Measurements from ENCODE around the gene IL17A. TPM values are rescaled to one million over a fixed set of nuclear protein-coding genes. Genes with fewer than 3 reads are reported as not detected.

IL17A gene
- total RNA-seq, 1 experiment from 2014 or later, result not detected

- no peaks in the 10 kb centered on the region for H3K79me2 ChIP-seq (ENCODE audit: low read length)
- no peaks in the 10 kb centered on the region for H3K27me3 ChIP-seq (ENCODE audit: low read length)
- TF ChIP-seq EZH2 (IDR thresholded peaks at IDR 0.05; ENCODE audit: low read length, unreplicated experiment), result no peak
- peaks cover 42% of the 10 kb centered on the region for H3K4me1 ChIP-seq (ENCODE audit: insufficient read depth, low read length)
- POLR2A ChIA-PET (ENCODE audit: unreplicated experiment), result no interaction called here
- no peak overlapping the region for H3K4me3 ChIP-seq (ENCODE audit: low read length)
- no peaks in the 10 kb centered on the region for H3K9me2 ChIP-seq (replicated peaks; ENCODE audit: low read length)
- peaks cover 8% of the 10 kb centered on the region for H3F3A ChIP-seq (ENCODE audit: low read length, unreplicated experiment)
- H3K36me3 ChIP-seq (ENCODE audit: low read depth, low read length), result no peaks in the 10 kb centered on the region
- peak; percentile 55 for ATAC-seq
- H3K27ac ChIP-seq (ENCODE audit: low read length), result peak overlapping the region; percentile 86
- BruUV-seq (replicated peaks), result no TSS peak
- intact Hi-C loops (cut with micrococcal nuclease), result no loop called here
- H3K4me2 ChIP-seq (ENCODE audit: low read length), result peak overlapping the region; percentile 72
- no peaks in the 10 kb centered on the region for H3K9me3 ChIP-seq (ENCODE audit: low read length)
- H4K20me1 ChIP-seq (ENCODE audit: low read length), result no peaks in the 10 kb centered on the region
- CTCF ChIA-PET, result interaction anchor here (0.5 kb wide), 1 partner anchor 250 kb away, joined by 5 read pairs; no protein-coding TSS in a partner anchor
- no peak overlapping the region; the same call in 1 of the 2 replicates for H3K9ac ChIP-seq (ENCODE audit: low read length)
- peak overlapping the region; percentile 32; the same call in 1 of the 2 replicates for H2AFZ ChIP-seq (ENCODE audit: low read length)
- peak; percentile 81 for DNase-seq
Measured at GRCh38 chr6:52157301-52157941, 28.8 kb upstream of the IL17A start.

GRCh38 chr6:52160472-52161104, 25.6 kb upstream of the IL17A start:
- TF ChIP-seq EZH2 (IDR thresholded peaks at IDR 0.05; ENCODE audit: low read length, unreplicated experiment) (no peak), EZH2phosphoT487 (IDR thresholded peaks at IDR 0.05; ENCODE audit: borderline replicate concordance, low read length) (no peak), CTCF (conservative IDR thresholded peaks at IDR 0.05; ENCODE audit: low read depth, low read length) (no peak)
- intact Hi-C loops (cut with micrococcal nuclease), result no loop called here
- H3K36me3 ChIP-seq (ENCODE audit: low read depth, low read length), result no peaks in the 10 kb centered on the region
- H3K4me2 ChIP-seq (ENCODE audit: low read length), result no peak overlapping the region
- POLR2A ChIA-PET (ENCODE audit: unreplicated experiment), result interaction anchor here (0.5 kb wide), 1 partner anchor 84 kb away, joined by 3 read pairs; no protein-coding TSS in a partner anchor
- no TSS peak for BruUV-seq (replicated peaks)
- no peak overlapping the region for H2AFZ ChIP-seq (ENCODE audit: low read length)
- H3K9me3 ChIP-seq (ENCODE audit: low read length), result no peaks in the 10 kb centered on the region
- H3K79me2 ChIP-seq (ENCODE audit: low read length), result no peaks in the 10 kb centered on the region
- CTCF ChIA-PET, result no interaction called here
- no peak overlapping the region for H3K4me3 ChIP-seq (ENCODE audit: low read length)
- DNase-seq (no peak), ATAC-seq (no peak)
- H3F3A ChIP-seq (ENCODE audit: low read length, unreplicated experiment), result peaks cover 2% of the 10 kb centered on the region
- H4K20me1 ChIP-seq (ENCODE audit: low read length), result no peaks in the 10 kb centered on the region
- no peaks in the 10 kb centered on the region for H3K9me2 ChIP-seq (replicated peaks; ENCODE audit: low read length)
- H3K9ac ChIP-seq (ENCODE audit: low read length), result no peak overlapping the region
- no peak overlapping the region for H3K27ac ChIP-seq (ENCODE audit: low read length)
- H3K27me3 ChIP-seq (ENCODE audit: low read length), result no peaks in the 10 kb centered on the region
- peaks cover 23% of the 10 kb centered on the region for H3K4me1 ChIP-seq (ENCODE audit: insufficient read depth, low read length)

GRCh38 chr6:52161689-52162438, 24.3 kb upstream of the IL17A start:
- no peak for ATAC-seq
- no peak for DNase-seq
- Histone ChIP-seq H3K9ac (ENCODE audit: low read length) (no peak overlapping the region), H2AFZ (ENCODE audit: low read length) (peak overlapping the region; percentile 50; the same call in 1 of the 2 replicates), H3K27me3 (ENCODE audit: low read length) (0 out of 2 replicates have a peak, but pooled peaks cover 4% of the 10 kb centered on the region), H3K4me3 (ENCODE audit: low read length) (no peak overlapping the region), H4K20me1 (ENCODE audit: low read length) (no peaks in the 10 kb centered on the region), H3K36me3 (ENCODE audit: low read depth, low read length) (no peaks in the 10 kb centered on the region), H3K9me2 (replicated peaks; ENCODE audit: low read length) (no peaks in the 10 kb centered on the region), H3K9me3 (ENCODE audit: low read length) (no peaks in the 10 kb centered on the region), H3K27ac (ENCODE audit: low read length) (no peak overlapping the region), H3K4me1 (ENCODE audit: insufficient read depth, low read length) (peaks cover 10% of the 10 kb centered on the region), H3K79me2 (ENCODE audit: low read length) (no peaks in the 10 kb centered on the region), H3F3A (ENCODE audit: low read length, unreplicated experiment) (no peaks in the 10 kb centered on the region), H3K4me2 (ENCODE audit: low read length) (no peak overlapping the region)
- ChIA-PET POLR2A (ENCODE audit: unreplicated experiment) (no interaction called here), CTCF (no interaction called here)
- intact Hi-C loops (cut with micrococcal nuclease), result no loop called here
- TF ChIP-seq EZH2phosphoT487 (IDR thresholded peaks at IDR 0.05; ENCODE audit: borderline replicate concordance, low read length) (no peak), EZH2 (IDR thresholded peaks at IDR 0.05; ENCODE audit: low read length, unreplicated experiment) (no peak), CTCF (conservative IDR thresholded peaks at IDR 0.05; ENCODE audit: low read depth, low read length) (no peak)
- BruUV-seq (replicated peaks), result no TSS peak

Data from PC-3 (cell line).